GM19463 (cell line): Measurements from ENCODE around the gene SUPT6H.
"Not testable (repeated sequence)": the region's sequence is repeated elsewhere in the genome, so short reads cannot be mapped to it uniquely, and the experiment has no call there.

Experiments
- ATAC-seq: cut with Tn5 transposase; IDR thresholded peaks from one replicate; pipeline ENCODE4 v1.9.1; 2021; ENCODE audit warnings: mild to moderate bottlenecking, moderate library complexity; ENCODE audit not compliant: unreplicated experiment

SUPT6H gene

DNA sequence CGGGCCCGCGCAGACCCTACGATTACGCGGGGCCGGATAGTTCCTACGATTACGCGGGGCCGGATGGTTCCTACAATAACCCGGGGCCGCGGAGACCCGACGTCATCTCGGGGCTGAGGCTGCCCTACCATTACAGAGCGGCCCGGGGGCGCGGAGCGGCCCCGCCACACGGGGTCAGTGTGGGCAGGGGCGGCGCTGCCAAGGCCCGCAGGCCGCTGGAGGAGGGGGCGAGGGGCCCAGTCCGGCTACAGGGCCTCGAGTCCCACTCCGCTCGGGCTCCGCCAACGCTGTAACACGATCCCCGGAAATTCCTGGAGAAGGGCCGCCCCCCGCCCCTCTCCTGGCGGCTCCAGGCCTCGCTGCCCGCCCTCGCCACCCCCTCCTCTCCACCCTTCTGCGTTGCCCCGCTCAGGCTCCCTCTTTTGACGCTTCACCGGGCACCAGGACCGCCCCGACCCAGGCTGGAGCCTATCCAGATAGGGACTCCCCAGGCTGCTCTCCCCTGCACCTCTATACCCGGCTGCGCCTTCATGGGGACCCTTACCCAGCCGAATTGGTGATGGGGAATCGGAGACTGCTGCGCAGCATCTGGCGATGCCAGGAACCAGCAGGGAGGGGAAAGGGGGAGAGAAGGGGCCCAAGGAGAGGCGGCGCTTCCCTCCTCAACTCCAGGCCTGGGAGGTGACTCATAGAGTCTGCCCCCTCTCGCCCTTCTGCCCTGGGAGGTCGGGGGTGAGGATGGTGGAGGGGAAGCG, 55.8 kb downstream of the SUPT6H start, which contains the start of gene RAB34:
Gene RAB34 (minus strand): TSS at position 291 of the 755 bp plus-strand sequence. CDS start 602 bp downstream, outside the sequence.
- no peak for ATAC-seq

DNA sequence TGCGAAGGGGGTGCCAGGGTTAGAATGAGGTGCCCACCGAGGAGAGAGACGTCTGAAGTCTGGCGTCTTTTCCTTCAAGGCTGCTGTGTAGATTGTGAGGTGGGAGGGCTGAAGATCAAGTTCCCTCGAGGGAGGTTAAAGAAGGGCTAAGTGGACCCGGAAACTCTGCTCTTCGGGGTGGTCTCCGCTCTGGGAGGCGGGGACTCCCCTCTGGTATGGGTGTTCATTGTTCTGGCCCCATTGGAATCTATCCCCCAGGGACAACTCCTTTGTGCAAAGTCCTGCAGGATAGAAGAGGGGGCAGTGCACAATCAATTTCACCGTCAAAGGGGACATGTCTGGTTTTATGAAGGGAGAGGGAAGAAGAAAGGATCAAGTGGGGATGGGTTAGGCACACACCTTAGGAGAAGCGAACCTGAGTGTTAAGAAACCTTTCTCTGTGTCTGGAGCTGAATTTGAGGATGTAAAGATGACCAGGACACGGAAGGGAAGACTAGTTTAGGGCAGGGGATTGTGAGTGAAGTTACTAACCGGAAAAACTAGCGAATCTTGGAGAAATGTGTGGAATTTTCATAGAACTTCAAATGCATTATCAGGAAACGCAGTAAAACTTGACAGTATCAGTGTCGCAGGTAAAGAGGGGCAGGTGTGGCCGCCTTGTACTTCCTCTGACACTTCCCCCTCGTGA, 56.5 kb downstream of the SUPT6H start:
- no peak for ATAC-seq

DNA sequence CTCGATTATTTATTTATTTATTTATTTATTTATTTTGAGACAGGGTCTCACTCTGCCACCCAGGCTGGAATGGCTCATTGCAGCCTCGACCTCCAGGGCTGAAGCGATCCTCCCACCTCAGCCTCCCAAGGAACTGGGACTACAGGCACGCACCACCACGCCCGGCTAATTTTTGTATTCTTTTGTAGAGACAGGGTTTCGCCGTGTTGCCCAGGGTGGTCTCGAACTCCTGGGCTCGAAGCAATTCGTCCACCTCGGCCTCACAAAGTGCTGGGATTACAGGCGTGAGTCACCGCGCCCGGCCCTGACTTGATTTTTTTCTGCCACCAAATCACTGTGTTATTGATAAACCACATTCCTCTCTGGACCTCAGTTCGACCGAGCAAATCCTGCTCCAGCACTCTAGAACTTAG, 57.0 kb downstream of the SUPT6H start:
- ATAC-seq: no peak

DNA sequence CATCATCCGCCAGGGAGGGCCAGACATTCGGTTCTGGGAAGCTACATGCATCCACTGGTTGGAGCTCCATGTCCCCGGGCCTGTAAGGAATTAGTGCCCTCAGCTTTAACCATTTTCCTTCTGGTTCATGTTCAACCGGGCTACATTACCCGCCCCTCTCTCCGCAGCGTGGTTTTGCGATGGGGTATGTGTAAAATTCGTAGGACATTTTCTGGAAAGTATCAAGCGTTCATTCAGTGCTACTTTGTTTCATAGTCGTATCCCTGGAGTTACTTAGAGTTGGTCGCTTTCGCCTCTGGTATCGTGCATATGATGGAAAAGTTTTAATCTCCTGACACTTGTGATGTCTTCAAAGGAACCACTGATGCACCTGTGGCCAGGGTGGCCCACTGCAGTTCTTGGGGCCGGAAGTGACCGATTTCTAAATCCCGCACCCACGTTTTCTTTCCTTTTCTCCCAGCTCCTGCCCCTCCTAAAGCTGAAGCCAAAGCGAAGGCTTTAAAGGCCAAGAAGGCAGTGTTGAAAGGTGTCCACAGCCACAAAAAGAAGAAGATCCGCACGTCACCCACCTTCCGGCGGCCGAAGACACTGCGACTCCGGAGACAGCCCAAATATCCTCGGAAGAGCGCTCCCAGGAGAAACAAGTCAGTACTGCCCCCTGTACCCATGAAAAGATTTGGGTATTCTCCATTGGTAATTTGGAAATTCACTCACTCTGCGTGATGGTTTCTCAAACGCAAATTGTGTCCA, 58.4 kb downstream of the SUPT6H start:
- no peak for ATAC-seq

DNA sequence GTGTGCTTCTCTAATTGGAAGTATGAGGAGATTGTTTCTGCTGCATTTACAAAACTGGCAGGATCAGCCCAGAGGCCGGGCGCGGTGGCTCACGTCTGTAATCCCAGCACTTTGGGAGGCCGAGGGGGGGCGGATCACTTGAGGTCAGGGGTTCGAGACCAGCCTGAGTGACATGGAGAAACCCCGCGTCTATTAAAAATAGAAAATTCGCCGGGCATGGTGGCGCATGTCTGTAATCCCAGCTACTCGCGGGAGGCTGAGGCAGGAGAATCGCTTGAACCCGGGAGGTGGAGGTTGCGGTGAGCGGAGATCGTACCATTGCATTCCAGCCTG, 59.0 kb downstream of the SUPT6H start:
- not testable (repeated sequence) for ATAC-seq

DNA sequence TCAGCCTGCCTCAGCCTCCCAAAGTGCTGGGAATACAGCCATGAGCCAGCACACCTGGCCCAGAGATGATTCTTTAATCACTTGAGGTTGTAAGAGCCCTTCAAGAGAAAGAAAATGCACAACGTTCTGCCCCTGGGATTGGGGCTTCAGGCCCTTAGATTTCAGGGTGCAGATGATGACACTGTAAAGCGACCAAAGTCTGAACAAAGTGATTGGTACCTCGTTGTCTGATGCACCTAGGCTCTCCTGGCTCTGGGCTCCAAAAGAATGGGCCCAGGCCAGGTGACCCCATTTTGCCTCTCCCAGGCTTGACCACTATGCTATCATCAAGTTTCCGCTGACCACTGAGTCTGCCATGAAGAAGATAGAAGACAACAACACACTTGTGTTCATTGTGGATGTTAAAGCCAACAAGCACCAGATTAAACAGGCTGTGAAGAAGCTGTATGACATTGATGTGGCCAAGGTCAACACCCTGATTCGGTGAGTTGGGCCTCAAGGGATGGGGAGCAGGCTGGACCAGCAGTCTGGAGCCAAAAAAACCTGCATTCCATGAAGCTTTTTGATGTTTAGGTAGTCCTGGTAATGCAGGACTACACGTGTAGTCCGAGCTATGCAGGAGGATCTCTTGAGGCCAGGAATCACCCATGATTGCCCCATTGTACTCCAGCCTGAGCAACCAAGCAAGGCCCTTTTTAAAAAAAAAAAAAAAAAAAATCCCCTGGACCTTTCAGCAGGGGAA, 60.6 kb downstream of the SUPT6H start:
- no peak for ATAC-seq

DNA sequence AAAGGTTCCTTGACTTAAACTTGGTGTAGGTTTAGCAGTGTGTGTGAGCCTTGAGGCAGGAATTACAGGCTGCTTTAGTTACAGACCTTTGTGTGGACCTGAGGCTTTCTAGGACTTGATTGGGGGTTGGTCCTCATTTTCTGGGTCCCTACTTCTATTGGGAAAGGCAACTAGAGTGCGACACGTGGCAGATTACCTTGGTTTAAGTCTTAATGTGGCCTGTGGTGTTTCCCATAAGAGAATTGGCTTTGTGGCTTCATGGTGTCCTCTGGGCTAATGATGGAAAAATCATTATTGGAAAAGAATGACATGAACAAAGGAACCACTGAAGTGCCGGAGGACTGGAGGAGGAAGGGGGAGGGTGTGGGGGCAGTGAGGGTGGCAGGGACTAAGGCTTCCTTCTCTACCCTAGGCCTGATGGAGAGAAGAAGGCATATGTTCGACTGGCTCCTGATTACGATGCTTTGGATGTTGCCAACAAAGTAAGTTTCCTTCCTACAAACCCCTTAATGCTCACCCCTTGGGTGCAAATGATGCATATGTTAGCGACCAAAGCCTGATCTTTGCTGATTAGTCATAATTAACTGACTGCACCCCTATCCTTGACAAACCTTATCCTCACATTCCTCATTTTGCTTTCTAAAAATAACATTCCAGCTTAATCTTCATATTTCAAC, 61.3 kb downstream of the SUPT6H start:
- no peak for ATAC-seq

DNA sequence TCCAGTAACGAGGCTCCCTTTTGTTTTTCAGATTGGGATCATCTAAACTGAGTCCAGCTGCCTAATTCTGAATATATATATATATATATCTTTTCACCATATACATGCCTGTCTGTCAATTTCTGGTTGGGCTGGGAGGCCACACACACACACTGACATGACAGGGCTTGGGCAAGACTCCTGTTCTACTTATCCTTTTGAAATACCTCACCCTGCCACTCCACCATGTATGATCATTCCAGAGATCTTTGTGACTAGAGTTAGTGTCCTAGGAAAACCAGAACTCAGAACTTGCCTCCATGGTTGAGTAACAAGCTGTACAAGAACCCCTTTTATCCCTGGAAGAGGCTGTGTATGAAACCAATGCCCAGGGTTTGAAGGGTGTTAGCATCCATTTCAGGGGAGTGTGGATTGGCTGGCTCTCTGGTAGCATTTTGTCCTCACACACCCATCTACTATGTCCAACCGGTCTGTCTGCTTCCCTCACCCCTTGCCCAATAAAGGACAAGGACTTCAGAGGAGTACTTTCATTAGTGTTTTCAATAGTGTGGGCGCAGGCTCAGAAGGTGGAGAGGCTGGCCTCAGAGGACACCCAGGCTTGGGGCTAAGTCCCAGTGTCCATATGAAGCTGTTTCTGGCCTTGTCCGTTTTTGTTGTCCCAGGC, 62.0 kb downstream of the SUPT6H start:
- not testable (repeated sequence) for ATAC-seq

DNA sequence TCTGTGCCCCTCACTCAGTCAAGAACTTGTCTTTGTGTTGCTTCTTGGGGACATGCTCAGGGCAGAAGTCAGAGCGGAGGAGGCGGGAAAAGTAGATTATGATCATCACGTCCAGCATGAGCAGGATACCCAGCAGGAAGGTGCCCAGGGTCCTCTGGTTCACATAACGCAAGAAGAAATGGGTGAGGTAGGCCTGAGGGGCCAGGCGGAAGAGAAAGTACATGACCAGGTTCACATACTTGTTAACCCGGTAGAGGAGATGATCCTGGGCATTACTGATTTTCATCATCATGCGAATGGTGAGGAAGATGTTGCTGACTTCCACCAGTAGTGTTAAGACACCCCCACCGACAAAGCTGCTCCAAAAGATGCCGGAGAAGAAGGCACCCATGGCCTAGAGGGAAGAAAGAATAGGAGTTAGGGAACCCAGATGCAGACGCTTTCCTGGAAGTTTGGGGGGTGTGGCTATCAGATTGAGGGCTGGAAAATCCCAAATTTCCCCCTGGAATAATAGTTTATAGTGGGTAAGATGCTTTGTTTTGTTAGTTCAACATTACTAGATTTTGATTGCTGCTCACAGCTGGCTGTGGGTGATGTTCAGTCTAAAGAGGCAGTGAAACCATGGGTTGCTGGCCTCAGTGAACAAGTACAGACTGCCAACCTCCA, 62.6 kb downstream of the SUPT6H start:
- ATAC-seq: no peak

DNA sequence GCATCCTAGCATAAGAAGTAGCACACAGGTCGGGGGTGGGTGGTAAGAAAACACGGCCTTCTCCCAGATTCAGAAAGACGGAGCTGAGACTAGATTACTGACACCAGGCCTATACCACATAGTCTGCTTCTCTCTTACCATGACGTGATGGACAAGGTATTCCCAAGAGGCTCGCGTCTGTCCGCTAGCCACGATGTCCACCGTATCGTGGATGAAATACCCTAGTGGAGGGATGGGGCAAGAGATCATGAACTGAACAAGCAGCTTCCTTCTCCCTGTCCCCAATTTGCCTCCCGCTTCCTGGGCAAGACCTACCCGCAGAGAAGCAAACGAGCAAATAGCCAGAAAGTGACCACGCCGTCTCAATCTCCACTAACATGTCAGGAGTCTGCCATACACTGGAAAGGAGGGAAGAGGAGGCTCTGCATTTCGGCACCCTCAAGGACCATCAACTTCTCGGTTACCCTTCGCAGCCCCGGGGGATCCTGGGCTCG, 63.2 kb downstream of the SUPT6H start:
- ATAC-seq: no peak

DNA sequence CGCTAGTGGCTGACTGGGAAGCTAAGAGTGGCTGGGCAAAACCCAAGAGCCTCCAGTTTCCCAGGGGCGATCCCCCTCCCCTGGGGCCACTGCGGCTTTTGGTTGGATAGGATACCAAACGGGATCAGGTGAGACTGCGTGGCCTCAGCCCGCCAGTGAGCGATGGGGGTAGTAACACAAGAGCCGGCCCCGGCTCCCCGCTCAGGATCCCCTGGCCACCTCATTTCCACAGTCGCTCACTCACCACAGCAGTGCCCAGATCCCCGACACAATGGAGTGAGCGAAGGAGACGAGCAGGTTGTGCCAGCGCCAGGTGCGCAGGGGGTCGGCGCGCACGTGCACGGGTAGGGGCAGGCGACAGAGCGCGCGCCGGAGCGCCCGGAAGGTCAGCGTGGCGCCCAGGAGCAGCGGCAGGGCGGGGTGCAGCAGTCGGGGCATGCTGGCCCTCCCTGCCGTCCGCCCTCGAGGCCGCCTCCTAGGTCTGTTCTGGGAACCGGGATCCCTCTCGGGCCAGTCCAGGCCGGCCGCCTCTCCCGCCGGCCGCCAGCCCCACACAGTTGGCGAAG, 63.7 kb downstream of the SUPT6H start:
- no peak for ATAC-seq

DNA sequence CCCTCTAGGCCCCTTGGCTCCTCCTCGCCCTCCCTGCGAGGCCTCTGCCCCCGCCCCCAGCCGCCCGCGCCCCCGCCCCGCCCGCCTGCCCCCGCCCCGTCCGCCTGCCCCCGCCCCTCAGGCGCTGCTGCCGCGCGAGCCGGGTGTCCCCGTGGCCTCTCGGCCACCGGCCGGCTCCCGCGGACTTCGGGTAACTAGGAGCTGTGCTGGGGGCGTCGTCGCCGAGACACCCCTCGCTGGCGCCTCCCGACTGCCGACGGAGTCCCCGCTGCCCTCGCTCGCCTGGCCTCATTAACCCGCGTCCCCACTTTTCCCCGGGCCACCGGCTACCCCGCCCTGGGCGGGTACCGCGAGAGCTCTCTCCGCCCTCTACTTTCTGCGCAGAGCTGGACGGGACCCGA, 64.2 kb downstream of the SUPT6H start, which contains the start of gene TLCD1:
Gene TLCD1 (minus strand): TSS at position 8 of the 401 bp plus-strand sequence. CDS start 136 bp downstream, outside the sequence.
- no peak for ATAC-seq

DNA sequence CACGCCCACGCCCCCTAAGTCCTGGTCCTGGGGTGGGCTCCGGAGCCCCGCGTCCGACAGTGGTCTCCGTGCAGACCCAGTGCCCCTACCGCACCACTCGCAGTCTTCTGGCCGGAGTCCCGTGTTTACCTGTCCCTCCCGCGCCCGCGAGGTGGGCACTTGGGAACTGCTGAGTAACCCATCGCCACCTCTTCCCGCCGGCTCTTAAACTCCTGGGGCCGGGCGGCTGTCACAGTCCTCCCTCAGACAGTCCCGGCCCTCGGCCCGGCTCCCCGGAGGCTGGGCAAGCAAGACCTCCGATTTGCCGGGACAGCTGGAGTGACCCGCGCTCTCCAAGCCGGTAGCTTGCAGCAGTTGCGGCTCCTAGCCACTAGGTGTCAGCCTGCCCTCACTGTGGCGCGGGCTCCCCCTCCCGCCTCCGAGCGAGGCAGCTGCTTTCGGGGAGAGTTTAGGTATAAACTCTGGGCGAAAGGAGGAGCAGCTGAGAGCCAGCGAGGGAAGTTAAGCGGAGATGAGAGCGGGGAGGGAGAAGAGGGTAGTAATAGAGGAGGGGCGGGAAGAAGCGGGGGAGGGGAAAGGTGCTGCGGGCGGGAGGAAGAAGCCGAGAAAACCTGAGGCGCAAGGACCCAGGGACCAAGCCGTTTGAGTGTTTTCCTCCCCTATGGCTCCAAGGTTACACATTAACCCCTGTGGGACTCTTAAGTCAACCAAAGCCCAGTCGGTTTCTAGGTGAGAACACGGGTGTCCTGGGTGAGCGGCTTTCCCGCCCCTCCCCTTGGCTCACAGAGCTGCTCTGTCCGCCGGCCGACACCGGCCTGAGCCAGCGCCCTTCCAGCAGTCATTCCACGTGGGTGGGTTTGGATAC, 64.9 kb downstream of the SUPT6H start:
- peak; percentile 35 for ATAC-seq

DNA sequence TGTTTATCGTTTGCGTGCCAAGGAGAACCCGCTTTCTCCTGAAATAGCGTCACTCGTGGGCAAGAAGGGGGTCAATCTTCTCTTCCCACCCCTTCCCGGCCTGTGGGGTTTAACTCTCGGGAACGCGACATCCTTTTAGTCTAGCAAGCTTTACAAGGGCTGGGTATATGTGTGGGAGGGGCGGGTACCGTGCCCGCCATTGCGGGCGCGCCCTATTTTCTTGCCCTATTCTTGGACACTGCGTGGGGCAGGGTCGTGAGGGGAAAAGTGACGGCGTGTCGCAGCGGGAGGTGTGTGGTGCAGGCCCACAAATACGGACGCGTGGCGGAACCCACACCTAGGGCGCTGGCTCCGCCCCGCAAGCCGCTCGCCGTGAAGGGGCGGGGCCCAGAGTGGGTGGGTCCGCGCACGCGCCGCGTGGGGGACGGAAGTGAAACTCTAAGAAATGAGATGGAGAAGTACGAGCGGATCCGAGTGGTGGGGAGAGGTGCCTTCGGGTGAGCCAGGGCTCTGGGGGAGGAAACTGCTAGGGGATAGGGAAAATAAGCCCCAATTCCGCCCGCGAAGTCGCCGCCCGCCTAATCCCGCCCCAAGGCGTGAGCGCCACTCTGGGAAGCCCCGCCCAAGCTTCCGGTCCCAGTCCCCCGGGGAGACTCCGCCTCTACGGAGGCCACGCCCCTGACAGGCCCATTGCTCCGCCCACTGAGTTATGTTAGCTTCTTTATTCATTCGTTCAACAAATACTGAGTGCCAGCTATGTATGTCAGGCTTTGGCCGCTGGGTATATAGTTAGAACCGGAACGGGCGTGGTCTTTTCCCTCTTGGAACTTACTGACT, 66.6 kb downstream of the SUPT6H start, which contains the start of gene NEK8:
Gene NEK8 (plus strand): TSS at position 425 of the 837 bp plus-strand sequence. CDS start 26 bp downstream, at position 451.
- ATAC-seq: peak; percentile 25

DNA sequence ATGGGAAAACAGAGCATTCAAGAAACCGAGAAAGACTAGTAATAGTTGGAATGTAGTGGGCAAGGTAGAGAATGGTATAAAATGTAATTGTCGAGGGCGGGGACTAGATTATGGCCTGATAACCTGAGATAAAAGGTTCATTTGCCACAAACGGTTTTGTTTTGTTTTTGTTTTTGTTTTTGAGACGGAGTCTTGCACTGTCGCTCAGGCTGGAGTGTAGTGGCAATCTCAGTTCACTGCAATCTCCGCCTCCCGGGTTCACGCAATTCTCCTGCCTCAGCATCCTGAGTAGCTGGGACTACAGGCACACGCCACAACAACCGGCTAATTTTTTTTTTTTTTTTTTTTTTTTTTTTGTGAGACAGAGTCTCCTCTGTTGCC, 67.9 kb downstream of the SUPT6H start:
- no peak for ATAC-seq

DNA sequence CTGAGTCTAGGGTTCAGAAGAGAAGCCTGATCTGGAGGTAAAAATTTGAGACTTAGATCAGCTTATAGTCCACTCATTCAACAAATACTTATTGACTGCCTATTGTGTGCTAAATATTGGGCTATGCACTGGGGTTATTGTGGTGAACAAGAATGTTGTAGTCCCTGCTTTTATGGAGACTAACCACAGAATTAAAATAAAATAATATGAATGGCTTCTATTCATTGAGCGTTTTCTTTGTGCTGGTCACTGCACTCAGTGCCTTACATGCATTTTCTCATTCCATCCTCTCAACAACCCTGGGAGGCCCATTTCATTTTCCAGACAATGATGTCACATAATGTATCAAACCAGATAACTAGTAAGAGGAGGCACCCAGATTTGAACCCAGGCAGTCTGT, 71.3 kb downstream of the SUPT6H start:
- no peak for ATAC-seq

DNA sequence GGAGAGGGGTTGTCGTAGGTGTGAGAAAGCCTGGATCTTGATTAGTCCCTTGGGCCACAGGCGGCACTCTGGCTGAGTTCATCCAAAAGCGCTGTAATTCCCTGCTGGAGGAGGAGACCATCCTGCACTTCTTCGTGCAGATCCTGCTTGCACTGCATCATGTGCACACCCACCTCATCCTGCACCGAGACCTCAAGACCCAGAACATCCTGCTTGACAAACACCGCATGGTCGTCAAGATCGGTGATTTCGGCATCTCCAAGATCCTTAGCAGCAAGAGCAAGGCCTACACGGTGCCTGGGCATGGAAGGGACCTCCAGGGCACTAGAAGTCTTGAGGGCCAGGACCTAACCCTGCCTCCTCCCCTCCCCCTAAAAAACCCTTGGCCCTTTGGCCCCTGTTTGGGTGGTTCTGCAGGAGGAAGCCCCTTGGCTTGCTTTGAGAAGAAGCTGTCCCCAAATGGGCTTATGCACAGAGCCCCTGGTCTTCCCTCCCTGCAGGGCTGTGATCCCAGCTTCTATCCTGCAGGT, 72.8 kb downstream of the SUPT6H start:
- ATAC-seq: no peak
